HG02973 (cell line): ENCODE data around the gene PLA2G4D.

Experiments used
- ATAC-seq: cut with Tn5 transposase; IDR thresholded peaks from one replicate; pipeline ENCODE4 v1.9.1; 2021; ENCODE audit warnings: moderate library complexity; ENCODE audit not compliant: unreplicated experiment

Gene PLA2G4D

GRCh38 chr15:42079401-42079908 lies 14.9 kb downstream of the PLA2G4D start:
- no peak for ATAC-seq

DNA sequence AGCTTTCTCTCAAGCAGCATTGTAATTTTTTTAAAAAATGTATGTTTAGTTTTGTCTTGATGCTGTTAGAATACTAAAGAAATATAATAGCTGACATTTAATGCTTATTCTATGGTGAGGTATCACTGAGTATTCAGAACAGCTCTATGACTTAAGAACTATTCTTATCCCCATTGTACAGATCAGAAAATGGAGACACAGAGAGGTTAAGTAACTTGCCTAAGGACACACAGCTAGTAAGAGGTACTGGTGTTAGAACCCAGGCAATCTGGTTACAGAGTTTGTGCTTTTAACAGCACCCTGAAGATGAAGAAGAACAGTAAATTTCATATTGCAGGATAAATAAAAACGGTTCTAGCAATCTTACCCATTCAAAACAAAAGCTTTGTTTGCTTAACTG lies 15.5 kb downstream of the PLA2G4D start:
- no peak for ATAC-seq

DNA sequence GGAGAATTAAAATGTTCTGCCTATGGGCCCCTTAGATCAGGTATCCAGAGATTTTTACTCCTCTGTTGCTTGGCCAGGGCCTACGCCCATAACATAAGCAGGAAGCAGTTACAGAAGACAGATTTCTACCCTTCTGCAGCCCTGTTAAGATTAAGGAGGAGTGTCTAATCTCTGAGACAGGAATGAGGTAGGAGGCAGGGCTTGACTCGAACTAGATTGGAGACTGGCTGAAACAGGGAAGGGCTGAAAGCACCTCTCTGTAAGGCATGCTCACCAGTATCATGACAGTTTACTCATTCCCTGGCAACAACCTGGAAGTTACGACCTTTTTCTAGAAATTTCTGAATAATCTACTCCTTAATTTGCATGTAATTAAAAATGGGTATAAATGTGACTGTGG lies 16.7 kb downstream of the PLA2G4D start:
- no peak for ATAC-seq

GRCh38 chr15:42073418-42073817 lies 20.9 kb downstream of the PLA2G4D start:
- no peak for ATAC-seq

GRCh38 chr15:42072141-42072685 lies 22.1 kb downstream of the PLA2G4D start:
- ATAC-seq = no peak

DNA sequence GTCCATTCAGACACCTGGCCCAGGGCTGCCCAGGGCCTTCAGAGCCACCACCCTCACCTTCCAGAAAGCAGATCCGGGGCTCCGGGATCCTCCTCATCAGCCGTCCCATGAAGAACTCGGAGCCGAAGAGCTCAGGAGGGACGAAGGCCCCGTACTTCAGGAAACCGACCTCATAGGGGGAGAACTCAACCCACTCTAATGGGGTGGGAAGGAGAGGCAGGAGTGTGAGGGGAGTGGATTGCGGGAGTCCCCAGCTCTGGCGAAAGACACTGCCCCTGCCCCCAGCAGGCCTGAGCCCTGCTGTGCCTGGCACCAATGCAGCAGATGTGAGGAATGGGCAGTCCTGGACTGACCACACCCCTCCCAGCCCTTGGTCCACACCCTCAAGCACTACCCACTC lies 22.6 kb downstream of the PLA2G4D start:
- ATAC-seq = no peak

- no peak for ATAC-seq
These were observed 23.4 kb downstream of the PLA2G4D start for GRCh38 chr15:42070976-42071350.

DNA sequence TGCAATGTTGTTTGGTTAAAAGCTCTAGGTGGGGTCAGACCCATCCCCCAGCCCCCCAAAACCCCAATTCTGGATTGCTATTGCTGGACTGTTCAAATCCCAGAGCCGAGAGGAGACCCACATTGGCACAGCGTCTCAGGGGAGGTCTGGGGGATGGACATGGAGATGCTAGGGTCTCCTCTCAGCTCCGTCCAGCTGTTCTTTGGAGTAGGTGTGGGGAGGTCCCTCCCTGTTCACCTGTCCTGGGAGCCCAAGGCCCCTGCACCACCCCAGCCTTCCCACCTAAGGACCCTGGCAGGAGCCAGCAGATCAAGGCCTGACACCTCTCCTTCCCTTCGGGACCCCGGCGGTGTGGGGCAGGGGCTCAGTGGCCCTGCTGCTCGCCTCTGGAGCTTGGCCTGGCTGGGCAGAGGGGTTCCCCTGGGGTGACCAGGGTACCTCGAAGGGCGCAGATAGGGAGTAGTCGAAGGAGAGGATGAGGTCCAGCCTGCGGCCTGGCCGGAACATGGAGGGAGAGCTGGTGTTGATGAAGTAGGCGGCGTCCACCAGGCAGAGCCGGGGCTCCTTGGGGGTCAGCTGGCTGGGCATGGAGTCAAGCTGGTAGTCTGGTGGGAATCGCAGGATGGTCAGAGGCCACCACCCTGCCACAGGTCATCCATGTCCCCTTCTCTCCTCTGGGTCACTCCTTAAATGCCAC lies 23.9 kb downstream of the PLA2G4D start:
- no peak for ATAC-seq

- no peak for ATAC-seq
These were observed 24.7 kb downstream of the PLA2G4D start for GRCh38 chr15:42069496-42070278.

- ATAC-seq = no peak
These were observed 25.3 kb downstream of the PLA2G4D start for GRCh38 chr15:42069025-42069424.

DNA sequence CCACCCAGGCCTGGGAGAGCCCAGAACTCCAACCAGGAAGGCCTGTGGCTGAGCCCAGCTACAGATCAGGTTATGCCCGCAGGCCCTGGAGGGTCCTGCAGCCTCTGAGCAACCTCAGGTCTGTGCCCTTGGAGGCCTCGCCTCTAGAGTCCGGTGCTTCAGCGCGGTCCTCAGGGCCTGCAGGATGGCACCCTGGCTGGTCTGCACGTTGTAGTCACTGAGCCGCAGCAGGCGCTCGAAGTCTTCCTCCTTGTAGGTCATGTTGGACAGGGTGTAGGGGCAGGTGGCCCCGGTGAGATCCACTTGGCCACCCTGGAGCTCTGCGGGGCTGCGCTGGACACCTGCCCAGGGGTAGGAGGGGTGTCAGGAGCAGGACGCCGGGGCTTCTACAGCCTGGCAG lies 25.8 kb downstream of the PLA2G4D start:
- ATAC-seq = no peak

- no peak for ATAC-seq
These were observed 27.5 kb downstream of the PLA2G4D start for GRCh38 chr15:42066764-42067415.

GRCh38 chr15:42065468-42065867 lies 28.9 kb downstream of the PLA2G4D start:
- ATAC-seq = no peak

DNA sequence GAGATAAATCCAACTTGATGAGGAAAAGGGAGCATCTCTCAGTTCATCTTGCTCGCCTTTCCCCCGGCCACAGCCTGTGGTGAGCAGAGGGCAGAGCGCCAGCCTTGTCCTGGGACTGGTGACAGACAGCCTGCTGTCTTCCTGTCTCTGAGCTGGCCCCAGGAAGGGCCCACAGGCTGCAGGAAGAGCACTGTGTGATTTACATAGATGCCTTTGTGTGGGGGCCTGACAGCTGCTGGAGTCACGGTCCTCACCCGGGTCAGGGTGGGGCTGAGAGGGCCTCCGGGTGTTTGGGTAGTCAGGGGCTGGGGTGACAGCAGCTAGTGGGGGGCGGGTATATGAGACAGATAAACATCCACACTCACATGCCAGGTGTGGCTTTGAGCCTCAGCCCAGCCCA lies 29.3 kb downstream of the PLA2G4D start:
- ATAC-seq = no peak

DNA sequence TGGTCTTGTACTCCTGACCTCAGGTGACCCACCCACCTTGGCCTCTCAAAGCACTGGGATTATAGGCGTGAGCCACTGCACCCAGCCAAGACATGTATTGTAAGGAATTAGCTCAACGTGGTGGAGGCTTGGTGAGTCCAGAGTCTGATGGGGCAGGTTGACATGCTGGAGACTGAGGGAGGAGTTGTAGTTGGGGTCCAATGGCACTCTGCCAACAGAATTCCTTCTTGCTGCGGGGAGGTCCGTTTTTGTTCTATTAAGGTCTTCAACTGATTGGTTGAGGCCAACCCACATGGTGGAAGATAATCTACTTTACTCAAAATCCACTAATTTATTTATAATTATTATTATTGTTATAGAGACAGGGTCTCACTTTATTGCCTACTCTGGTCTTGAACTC lies 30.1 kb downstream of the PLA2G4D start:
- ATAC-seq = no peak

- ATAC-seq = no peak
These were observed 31.1 kb downstream of the PLA2G4D start for GRCh38 chr15:42063122-42063848.

GRCh38 chr15:42062284-42062806 lies 32.0 kb downstream of the PLA2G4D start:
- no peak for ATAC-seq

DNA sequence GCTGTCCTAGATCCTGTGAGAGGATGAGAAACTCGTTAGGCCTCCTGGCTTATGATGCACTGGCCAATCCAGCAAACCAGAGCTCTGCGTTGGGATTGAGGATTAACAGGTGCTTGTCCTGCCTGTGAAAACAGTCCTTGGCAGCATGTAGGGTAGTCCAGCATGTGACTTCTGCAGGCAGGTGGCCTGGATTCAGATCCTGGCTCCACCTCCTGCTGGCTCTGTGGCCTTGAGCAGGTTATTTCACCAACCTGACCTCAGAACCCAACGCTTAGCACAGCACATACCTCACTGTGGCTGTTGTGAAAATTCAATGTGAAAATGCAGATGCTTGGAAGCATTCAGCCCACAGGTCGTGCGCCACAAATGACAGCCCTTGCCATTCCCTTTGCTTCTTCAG lies 33.6 kb downstream of the PLA2G4D start:
- no peak for ATAC-seq

- ATAC-seq = no peak
These were observed 33.9 kb downstream of the PLA2G4D start for GRCh38 chr15:42060477-42060763.

DNA sequence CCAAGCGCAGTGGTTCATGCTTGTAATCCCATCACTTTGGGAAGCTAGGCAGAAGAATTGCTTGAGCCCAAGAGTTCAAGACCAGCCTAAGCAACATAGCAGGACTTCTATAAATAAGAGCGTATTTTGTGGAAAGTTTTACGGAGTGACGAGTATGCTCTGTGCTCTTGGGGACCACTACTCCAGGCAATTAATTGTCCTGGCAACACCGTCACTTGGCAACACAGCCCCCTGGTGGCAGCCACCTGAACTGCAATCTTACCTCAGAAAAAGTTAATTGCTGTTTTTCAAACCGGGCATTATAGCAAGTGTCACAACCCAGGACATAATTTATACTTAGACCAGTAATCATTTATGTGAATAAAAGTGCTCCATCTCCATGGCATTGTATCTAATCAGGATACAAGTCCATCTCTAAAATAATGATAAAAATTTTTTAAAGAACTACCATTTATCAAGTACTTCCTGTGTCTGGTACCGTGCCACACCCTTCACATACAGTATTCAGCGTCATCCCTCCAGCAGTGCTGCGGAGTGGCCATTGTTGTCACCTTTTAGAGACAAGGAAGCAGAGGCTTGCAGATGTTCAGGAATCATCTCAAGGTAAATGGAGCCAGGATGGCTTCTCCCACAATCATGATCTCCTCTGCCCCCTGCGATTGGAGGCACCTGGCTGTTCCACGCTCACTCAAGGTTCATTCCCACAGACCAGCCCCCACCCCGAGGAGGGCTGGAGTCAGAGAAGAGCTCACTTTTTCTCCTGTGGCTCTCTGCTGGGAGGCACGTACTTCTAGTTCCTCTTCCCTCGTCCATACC lies 34.5 kb downstream of the PLA2G4D start:
- ATAC-seq = no peak
